ENCODE results near the gene LIG1.
"Not testable (repeated sequence)": the region's sequence is repeated elsewhere in the genome, so short reads cannot be mapped to it uniquely, and the experiment has no call there.

The LIG1 gene

DNA sequence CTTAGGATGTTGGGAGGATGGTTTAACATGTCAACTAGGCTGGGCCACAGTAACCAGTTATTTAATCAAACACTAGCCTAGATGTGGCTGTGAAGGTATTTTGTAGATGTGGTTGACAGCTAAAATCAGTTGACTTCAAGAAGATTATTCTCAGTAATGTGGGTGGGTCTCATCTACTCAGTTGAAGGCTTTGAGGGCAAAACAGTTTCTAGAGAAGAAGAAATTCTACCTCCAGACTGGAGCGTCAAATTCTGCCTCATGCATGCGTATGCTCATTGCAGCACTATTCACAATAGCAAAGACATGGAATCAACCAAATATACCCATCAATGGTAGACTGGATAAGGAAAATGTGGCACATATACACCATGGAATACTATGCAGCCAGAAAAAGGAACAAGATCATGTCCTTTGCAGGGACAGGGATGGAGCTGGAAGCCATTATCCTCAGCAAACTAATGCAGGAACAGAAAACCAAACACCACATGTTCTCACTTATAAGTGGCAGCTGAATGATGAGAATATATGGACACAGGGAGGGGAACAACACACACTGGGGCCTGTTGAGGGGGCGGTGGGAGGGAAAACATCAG is 99.9 kb downstream of the LIG1 start:
- not testable (repeated sequence) for DNase-seq (ENCODE audit: low read depth)

DNA sequence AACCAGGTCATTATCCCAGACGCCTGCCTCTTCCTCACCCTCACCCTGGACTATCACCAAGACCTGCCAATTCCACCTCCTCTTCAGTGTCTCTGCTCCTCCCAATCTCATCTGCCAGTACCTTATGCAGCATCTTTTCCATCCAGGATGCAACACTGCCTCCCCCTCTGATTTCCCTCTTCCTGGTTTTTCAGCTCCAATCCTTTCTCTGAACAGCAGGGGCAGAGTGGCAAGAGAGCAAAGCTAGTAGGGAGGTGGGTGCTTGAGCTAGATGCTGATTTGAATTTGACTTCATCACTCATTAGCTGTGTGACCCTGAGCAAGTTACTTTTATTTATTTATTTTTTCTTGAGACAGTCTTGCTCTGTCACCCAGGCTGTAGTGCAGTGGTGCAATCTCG is 100.7 kb downstream of the LIG1 start:
- DNase-seq (ENCODE audit: low read depth) = no peak

Data from stimulated activated CD8-positive, alpha-beta memory T cell treated with anti-CD3 and anti-CD28 coated beads, Interleukin-12 subunit alpha, Interleukin-12 subunit beta, amount 100 ng/mL, for 1 hour (primary cell).